RKO (cell line): ENCODE results near the gene REPIN1.

Experiments
- DNase-seq: peaks from one replicate; pipeline ENCODE4 v3.0.0-alpha.2; 2016; ENCODE audit warnings: low spot score

The REPIN1 gene

GRCh38 chr7:150396426-150396825 is 27.8 kb downstream of the REPIN1 start:
- DNase-seq, result no peak

- DNase-seq, result no peak
These were observed 28.2 kb downstream of the REPIN1 start for GRCh38 chr7:150396851-150397260.

GRCh38 chr7:150397346-150398107 is 28.9 kb downstream of the REPIN1 start:
- DNase-seq, result no peak

- DNase-seq, result no peak
These were observed 29.7 kb downstream of the REPIN1 start for GRCh38 chr7:150398108-150398964.

- DNase-seq, result no peak
These were observed 30.3 kb downstream of the REPIN1 start for GRCh38 chr7:150398965-150399320.

GRCh38 chr7:150399421-150400007 is 30.9 kb downstream of the REPIN1 start:
- no peak for DNase-seq

- DNase-seq, result peak; percentile 54
These were observed 31.6 kb downstream of the REPIN1 start for GRCh38 chr7:150400008-150400787.

- no peak for DNase-seq
These were observed 32.3 kb downstream of the REPIN1 start for GRCh38 chr7:150400788-150401423.

- DNase-seq, result no peak
These were observed 32.8 kb downstream of the REPIN1 start for GRCh38 chr7:150401424-150401790.

- DNase-seq, result no peak
These were observed 33.4 kb downstream of the REPIN1 start for GRCh38 chr7:150401861-150402631.

- DNase-seq, result no peak
These were observed 34.2 kb downstream of the REPIN1 start for GRCh38 chr7:150402671-150403321.

GRCh38 chr7:150403376-150404171 is 35.0 kb downstream of the REPIN1 start:
- DNase-seq, result no peak

- peak; percentile 63 for DNase-seq
These were observed 35.7 kb downstream of the REPIN1 start for GRCh38 chr7:150404172-150404804.

- peak; percentile 92 for DNase-seq
These were observed 36.4 kb downstream of the REPIN1 start for GRCh38 chr7:150404805-150405583.

- no peak for DNase-seq
These were observed 37.1 kb downstream of the REPIN1 start for GRCh38 chr7:150405584-150406311.

GRCh38 chr7:150406312-150406566 is 37.6 kb downstream of the REPIN1 start:
- DNase-seq, result no peak

- DNase-seq, result no peak
These were observed 38.2 kb downstream of the REPIN1 start for GRCh38 chr7:150406567-150407421.
